WTC11 (cell line): ENCODE results near the gene ATPAF2. TPM values are rescaled to one million over a fixed set of nuclear protein-coding genes. Genes with fewer than 3 reads are reported as not detected.

ENCODE experiments used
- ATAC-seq: fragments of 200-7000 bp; cut with Tn5 transposase; 2 replicates; pipeline ENCODE4 v1.10.0; 2021; ENCODE audit warnings: mild to moderate bottlenecking, moderate library complexity
- CTCF ChIA-PET: fragments of 300-600 bp; sonication (Branson Sonifier 250); formaldehyde crosslinking; loops from one replicate; lab custom pipeline; 2021; ENCODE audit warnings: antibody characterized with exemption; lab: Charles Lee
- POLR2A ChIA-PET: fragments of 350-600 bp; sonication (Branson Sonifier 250); formaldehyde crosslinking; loops from one replicate; lab custom pipeline; 2021; ENCODE audit warnings: antibody characterized with exemption; lab: Charles Lee
- DNase-seq: peaks from one replicate; pipeline ENCODE4 v3.0.0; 2021; ENCODE audit warnings: low spot score
- H3K27ac Mint-ChIP-seq: 2 replicates; pipeline ENCODE4 v1.8.0; 2021; ENCODE audit warnings: mixed read lengths
- H3K27me3 Mint-ChIP-seq: 2 replicates; pipeline ENCODE4 v1.8.0; 2021; ENCODE audit warnings: low read depth, mild to moderate bottlenecking, moderate library complexity, mixed read lengths
- H3K36me3 Mint-ChIP-seq: 2 replicates; pipeline ENCODE4 v1.8.0; 2021; ENCODE audit warnings: mixed read lengths
- H3K4me1 Mint-ChIP-seq: 2 replicates; pipeline ENCODE4 v1.8.0; 2022; ENCODE audit warnings: mixed read lengths
- H3K4me3 Mint-ChIP-seq: 2 replicates; pipeline ENCODE4 v1.8.0; 2021; ENCODE audit warnings: mild to moderate bottlenecking, moderate library complexity, mixed read lengths
- H3K9me3 Mint-ChIP-seq: 2 replicates; pipeline ENCODE4 v1.8.0; 2021; ENCODE audit warnings: mixed read lengths
- ARID4B ChIP-seq: sonication (generic); formaldehyde crosslinking; IDR thresholded peaks from 2 replicates; pipeline ENCODE4 v1.8.0; 2023; ENCODE audit warnings: missing genetic modification reagents, mild to moderate bottlenecking, borderline replicate concordance
- ATF2 ChIP-seq: sonication (generic); formaldehyde crosslinking; IDR thresholded peaks from 2 replicates; pipeline ENCODE4 v1.8.1; 2022; ENCODE audit warnings: low read depth, missing genetic modification reagents, borderline replicate concordance
- ATF3 ChIP-seq: sonication (generic); formaldehyde crosslinking; conservative IDR thresholded peaks from 2 replicates; pipeline ENCODE4 v1.8.1; 2022; ENCODE audit warnings: mild to moderate bottlenecking, missing genetic modification reagents
- CTCF ChIP-seq: fragments of 200-600 bp; IDR thresholded peaks from 2 replicates; pipeline ENCODE4 v1.8.0; 2022; ENCODE audit warnings: antibody characterized with exemption
- E2F4 ChIP-seq: sonication (generic); formaldehyde crosslinking; IDR thresholded peaks from 2 replicates; pipeline ENCODE4 v1.8.1; 2022; ENCODE audit warnings: low read depth, mild to moderate bottlenecking, moderate library complexity, missing genetic modification reagents, borderline replicate concordance
- ELF4 ChIP-seq: sonication (generic); formaldehyde crosslinking; IDR thresholded peaks from 2 replicates; pipeline ENCODE4 v1.8.1; 2022; ENCODE audit warnings: low read depth, mild to moderate bottlenecking, moderate library complexity, missing genetic modification reagents
- FOXK1 ChIP-seq: sonication (generic); formaldehyde crosslinking; IDR thresholded peaks from 2 replicates; pipeline ENCODE4 v1.8.0; 2022; ENCODE audit warnings: mild to moderate bottlenecking, moderate library complexity, missing genetic modification reagents
- JUN ChIP-seq: sonication (generic); formaldehyde crosslinking; IDR thresholded peaks from 2 replicates; pipeline ENCODE4 v1.8.0; 2023; ENCODE audit warnings: mild to moderate bottlenecking, missing genetic modification reagents
- MLX ChIP-seq: sonication (generic); formaldehyde crosslinking; IDR thresholded peaks from 2 replicates; pipeline ENCODE4 v1.8.1; 2023; ENCODE audit warnings: mild to moderate bottlenecking, missing genetic modification reagents, moderate library complexity
- MYBL2 ChIP-seq: sonication (generic); formaldehyde crosslinking; IDR thresholded peaks from 2 replicates; pipeline ENCODE4 v1.8.1; 2023; ENCODE audit warnings: mild to moderate bottlenecking, moderate library complexity, missing genetic modification reagents
- RELA ChIP-seq: sonication (generic); formaldehyde crosslinking; IDR thresholded peaks from 2 replicates; pipeline ENCODE4 v1.8.1; 2022; ENCODE audit warnings: missing genetic modification reagents, mild to moderate bottlenecking, borderline replicate concordance
- SP1 ChIP-seq: sonication (generic); formaldehyde crosslinking; conservative IDR thresholded peaks from 2 replicates; pipeline ENCODE4 v1.8.1; 2022; ENCODE audit warnings: missing genetic modification reagents
- TP53 ChIP-seq: sonication (generic); formaldehyde crosslinking; IDR thresholded peaks from 2 replicates; pipeline ENCODE4 v1.8.1; 2023; ENCODE audit warnings: mild to moderate bottlenecking, missing genetic modification reagents
- ZBTB21 ChIP-seq: sonication (generic); formaldehyde crosslinking; IDR thresholded peaks from 2 replicates; pipeline ENCODE4 v1.8.1; 2023; ENCODE audit warnings: mild to moderate bottlenecking, missing genetic modification reagents, borderline replicate concordance
- ZNF416 ChIP-seq: fragments of 250-450 bp; sonication (Bioruptor Pico); IDR thresholded peaks from 2 replicates; pipeline ENCODE4 v1.9.0; 2021; ENCODE audit warnings: mild to moderate bottlenecking, inconsistent platforms
- ZNF512 ChIP-seq: sonication (generic); formaldehyde crosslinking; IDR thresholded peaks from 2 replicates; pipeline ENCODE4 v1.8.1; 2022; ENCODE audit warnings: missing genetic modification reagents, borderline replicate concordance
- total RNA-seq: library from RNA; stranded (reverse); gene quantifications from 3 replicates; pipeline ENCODE4 v1.2.3, GENCODE V29; 2021

The ATPAF2 gene
- total RNA-seq, 1 experiment from 2014 or later, result 33.5 TPM

GRCh38 chr17:17978481-17979424, 60.2 kb downstream of the ATPAF2 start (continued):
- TF ChIP-seq ARID4B (CRISPR knock-in tag) (no peak), ELF4 (no peak), RELA (CRISPR knock-in tag) (no peak), ATF2 (no peak), ATF3 (no peak)
- TF ChIP-seq, all 79 proteins: peak for 0

GRCh38 chr17:17976931-17977570, 61.9 kb downstream of the ATPAF2 start:
- H3K36me3 Mint-ChIP-seq, result no peaks in the 10 kb centered on the region
- no peak overlapping the region for H3K4me3 Mint-ChIP-seq
- H3K27ac Mint-ChIP-seq, result no peak overlapping the region
- ChIA-PET CTCF (no interaction called here), POLR2A (no interaction called here)
- TF ChIP-seq FOXK1 (CRISPR knock-in tag) (no peak), E2F4 (CRISPR knock-in tag) (no peak), ZNF512 (CRISPR knock-in tag) (no peak), JUN (no peak)
- no peaks in the 10 kb centered on the region for H3K4me1 Mint-ChIP-seq
- no peaks in the 10 kb centered on the region for H3K9me3 Mint-ChIP-seq
- ATAC-seq (no peak), DNase-seq (no peak)
- H3K27me3 Mint-ChIP-seq, result no peaks in the 10 kb centered on the region; the same call in 1 of the 2 replicates

GRCh38 chr17:17975436-17975835, 63.5 kb downstream of the ATPAF2 start:
- TF ChIP-seq ZBTB21 (CRISPR knock-in tag) (no peak), MLX (CRISPR knock-in tag) (no peak), ZNF416 (no peak), MYBL2 (CRISPR knock-in tag) (no peak), CTCF (no peak), SP1 (CRISPR knock-in tag) (no peak), TP53 (CRISPR knock-in tag) (no peak)
- TF ChIP-seq, all 79 proteins: peak for 0
- CTCF ChIA-PET, result interaction anchor here (0.8 kb wide), 1 partner anchor 10 kb away, joined by 3 read pairs; no protein-coding TSS in a partner anchor
- Mint-ChIP-seq H3K36me3 (no peaks in the 10 kb centered on the region), H3K27ac (no peak overlapping the region), H3K4me3 (no peak overlapping the region), H3K4me1 (0 out of 2 replicates have a peak, but pooled peaks cover 6% of the 10 kb centered on the region), H3K9me3 (no peaks in the 10 kb centered on the region), H3K27me3 (no peaks in the 10 kb centered on the region; the same call in 1 of the 2 replicates)
- no peak for DNase-seq
- POLR2A ChIA-PET, result no interaction called here
- no peak for ATAC-seq
